Body of pancreas (tissue), 4 donors: ENCODE results near the gene FPR1.

ENCODE experiments used
- CTCF ChIP-seq, 7 experiments: fragments of 450-650 bp in 4 of 7; fragments of 200-600 bp in 3 of 7; sonication (generic) in 3 of 7; IDR thresholded peaks; one replicate each; pipeline ENCODE4 v1.5.1; 2016 to 2019; ENCODE audit warnings: antibody characterized with exemption in 7 of 7
- POLR2A ChIP-seq, 3 donors: fragments of 450-650 bp; IDR thresholded peaks; one replicate each; pipeline ENCODE4 v1.6.1; 2016; ENCODE audit warnings: antibody characterized with exemption in 3 of 3, mild to moderate bottlenecking in 2 of 3

- TF ChIP-seq POLR2A (IDR thresholded peaks at IDR 0.05) (no peak), CTCF (IDR thresholded peaks at IDR 0.05) (no peak)
Measured at GRCh38 chr19:51708811-51709210, 42.9 kb downstream of the FPR1 start.
